ENCODE data around the gene IL17B. TPM values are rescaled to one million over a fixed set of nuclear protein-coding genes. Genes with fewer than 3 reads are reported as not detected.

IL17B gene
- total and polyA plus RNA-seq, 8 donors, result 0.56 to 31.0 (median 1.8) TPM; not detected in 3

GRCh38 chr5:149324641-149325040 is 54.5 kb downstream of the IL17B start:
- Histone ChIP-seq H3K4me3 (no peak overlapping the region), H3K9me3 (no peaks in the 10 kb centered on the region), H3K27me3 (no peaks in the 10 kb centered on the region), H3K36me3 (peaks cover 0 to 2% (median 0%) of the 10 kb centered on the region in 4 donors), H3K27ac (no peak overlapping the region), H3K4me1 (peaks cover 10 to 21% (median 13%) of the 10 kb centered on the region in 4 donors)
- WGBS, 5 donors, result 85 to 97% (median 95%) methylated on average over 2 of the region's 2 CpGs
- no peak for TF ChIP-seq POLR2AphosphoS5 (IDR thresholded peaks at IDR 0.05)
- no peak for TF ChIP-seq POLR2A (IDR thresholded peaks at IDR 0.05)
- TF ChIP-seq, protein P1, sequence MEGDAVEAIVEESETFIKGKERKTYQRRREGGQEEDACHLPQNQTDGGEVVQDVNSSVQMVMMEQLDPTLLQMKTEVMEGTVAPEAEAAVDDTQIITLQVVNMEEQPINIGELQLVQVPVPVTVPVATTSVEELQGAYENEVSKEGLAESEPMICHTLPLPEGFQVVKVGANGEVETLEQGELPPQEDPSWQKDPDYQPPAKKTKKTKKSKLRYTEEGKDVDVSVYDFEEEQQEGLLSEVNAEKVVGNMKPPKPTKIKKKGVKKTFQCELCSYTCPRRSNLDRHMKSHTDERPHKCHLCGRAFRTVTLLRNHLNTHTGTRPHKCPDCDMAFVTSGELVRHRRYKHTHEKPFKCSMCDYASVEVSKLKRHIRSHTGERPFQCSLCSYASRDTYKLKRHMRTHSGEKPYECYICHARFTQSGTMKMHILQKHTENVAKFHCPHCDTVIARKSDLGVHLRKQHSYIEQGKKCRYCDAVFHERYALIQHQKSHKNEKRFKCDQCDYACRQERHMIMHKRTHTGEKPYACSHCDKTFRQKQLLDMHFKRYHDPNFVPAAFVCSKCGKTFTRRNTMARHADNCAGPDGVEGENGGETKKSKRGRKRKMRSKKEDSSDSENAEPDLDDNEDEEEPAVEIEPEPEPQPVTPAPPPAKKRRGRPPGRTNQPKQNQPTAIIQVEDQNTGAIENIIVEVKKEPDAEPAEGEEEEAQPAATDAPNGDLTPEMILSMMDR (IDR thresholded peaks at IDR 0.05), result no peak
- TF ChIP-seq EP300 (IDR thresholded peaks at IDR 0.05), result no peak
- no peak for DNase-seq
- intact Hi-C loops (cut with DNase I; ENCODE audit: low total_unique reads), result no loop called here

Other genes with a start within 250 kb of the IL17B start
- 10 to 100 TPM in 2 of 5 donors, 1 to 10 TPM in 3; 4.6 to 17.1 (median 8.8) TPM for gene ABLIM3, start 237.8 kb downstream of the IL17B start, total RNA-seq
- gene ABLIM3, start 237.8 kb downstream of the IL17B start, polyA plus RNA-seq, result 10 to 100 TPM in 2 of 3 donors, 1 to 10 TPM in 1; 8.2 to 21.4 (median 11.8) TPM
- gene AFAP1L1, start 107.4 kb downstream of the IL17B start, total RNA-seq, result 10 to 100 TPM in 3 of 5 donors, 1 to 10 TPM in 1, under 1 TPM in 1; 0.29 to 66.5 (median 14.0) TPM
- gene AFAP1L1, start 107.4 kb downstream of the IL17B start, polyA plus RNA-seq, result 1 to 10 TPM; 1.5 to 2.7 (median 1.8) TPM
- gene GRPEL2, start 33.8 kb downstream of the IL17B start, total RNA-seq, result 10 to 100 TPM in 3 of 5 donors, 1 to 10 TPM in 2; 1.4 to 19.1 (median 13.8) TPM
- gene GRPEL2, start 33.8 kb downstream of the IL17B start, polyA plus RNA-seq, result 1 to 10 TPM; 4.7 to 5.3 (median 5.2) TPM
- 10 to 100 TPM in 1 of 5 donors, 1 to 10 TPM in 3, not detected in 1; 3.0 to 13.4 (median 4.3) TPM for gene PCYOX1L, start 21.2 kb downstream of the IL17B start, total RNA-seq
- 1 to 10 TPM; 2.1 to 5.2 (median 2.3) TPM for gene PCYOX1L, start 21.2 kb downstream of the IL17B start, polyA plus RNA-seq
- 100 to 1,000 TPM; 171 to 408 (median 217) TPM for gene CSNK1A1, start 172.1 kb upstream of the IL17B start, total RNA-seq
- 10 to 100 TPM; 60.5 to 95.5 (median 74.8) TPM for gene CSNK1A1, start 172.1 kb upstream of the IL17B start, polyA plus RNA-seq
- gene ARHGEF37, start 202.2 kb upstream of the IL17B start, total RNA-seq, result 10 to 100 TPM; 21.3 to 64.2 (median 25.7) TPM
- 10 to 100 TPM in 1 of 3 donors, 1 to 10 TPM in 2; 8.0 to 15.1 (median 9.3) TPM for gene ARHGEF37, start 202.2 kb upstream of the IL17B start, polyA plus RNA-seq